Measurements from ENCODE around the gene MICAL3.

- TF ChIP-seq CBX2 (IDR thresholded peaks at IDR 0.05; ENCODE audit: borderline replicate concordance, low read depth): no peak
- TF ChIP-seq KDM1A (IDR thresholded peaks at IDR 0.05; ENCODE audit: low read depth): no peak
- no peak for TF ChIP-seq ZFP36 (IDR thresholded peaks at IDR 0.05; ENCODE audit: borderline replicate concordance, partially characterized antibody)
- TF ChIP-seq ELK1 (IDR thresholded peaks at IDR 0.05; ENCODE audit: low read depth, low read length): no peak
- TF ChIP-seq CTCF (IDR thresholded peaks at IDR 0.05): no peak
- no peak for TF ChIP-seq NR3C1 (IDR thresholded peaks at IDR 0.05)
- TF ChIP-seq HOXA7 (CRISPR knock-in tag; IDR thresholded peaks at IDR 0.05): no peak
- no peak for TF ChIP-seq TP53 (CRISPR knock-in tag; IDR thresholded peaks at IDR 0.05)
- no peak for TF ChIP-seq REST (IDR thresholded peaks at IDR 0.05)
- no peak for TF ChIP-seq GATA3 (IDR thresholded peaks at IDR 0.05; ENCODE audit: borderline replicate concordance)
- TF ChIP-seq HMGXB4 (CRISPR knock-in tag; IDR thresholded peaks at IDR 0.05; ENCODE audit: borderline replicate concordance): no peak
- TF ChIP-seq POLR2A (IDR thresholded peaks at IDR 0.05; ENCODE audit: low read length): no peak
- no peak for TF ChIP-seq MYC (IDR thresholded peaks at IDR 0.05; ENCODE audit: borderline replicate concordance, low read length)
These were observed 23.8 kb downstream of the MICAL3 start for GRCh38 chr22:18000441-18001039.
